ENCODE results near the gene CRISP1.
"Not testable (repeated sequence)": the region's sequence is repeated elsewhere in the genome, so short reads cannot be mapped to it uniquely, and the experiment has no call there.

The CRISP1 gene

DNA sequence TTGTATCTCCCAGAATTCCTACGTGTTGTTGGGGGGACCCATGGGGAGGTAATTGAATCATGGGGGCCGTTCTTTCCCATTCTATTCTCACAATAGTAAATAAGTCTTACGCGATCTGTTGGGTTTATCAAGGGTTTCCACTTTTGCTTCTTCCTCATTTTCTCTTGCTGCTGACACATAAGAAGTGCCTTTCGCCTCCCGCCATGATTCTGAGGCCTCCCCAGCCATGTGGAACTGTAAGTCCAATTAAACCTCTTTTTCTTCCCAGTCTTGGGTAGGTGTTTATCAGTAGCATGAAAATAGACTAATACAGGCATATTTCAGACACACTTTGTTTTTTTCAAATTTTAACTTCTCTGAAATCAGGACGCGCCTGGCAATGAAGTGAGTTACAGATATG, 64.8 kb downstream of the CRISP1 start:
- Histone ChIP-seq H3K4me3 (ENCODE audit: low read length) (no peak overlapping the region), H3K27ac (ENCODE audit: low read depth, low read length) (no peak overlapping the region), H3K9me3 (ENCODE audit: control insufficient read depth, insufficient read depth, low read length) (no peaks in the 10 kb centered on the region), H3K36me3 (ENCODE audit: control insufficient read depth, low read length) (no peaks in the 10 kb centered on the region), H3K79me2 (ENCODE audit: control insufficient read depth, low read length) (no peaks in the 10 kb centered on the region), H3K4me1 (ENCODE audit: control insufficient read depth, low read length) (no peaks in the 10 kb centered on the region), H3F3A (ENCODE audit: control insufficient read depth, insufficient read depth) (no peaks in the 10 kb centered on the region), H3K27me3 (ENCODE audit: control insufficient read depth, low read length) (no peaks in the 10 kb centered on the region), H3K9me2 (replicated peaks; ENCODE audit: control insufficient read depth, low read length) (no peaks in the 10 kb centered on the region), H4K20me1 (ENCODE audit: control insufficient read depth, insufficient read depth, low read depth, low read length) (no peaks in the 10 kb centered on the region), H3K4me2 (ENCODE audit: low read length) (no peak overlapping the region)
- TF ChIP-seq, protein P1, sequence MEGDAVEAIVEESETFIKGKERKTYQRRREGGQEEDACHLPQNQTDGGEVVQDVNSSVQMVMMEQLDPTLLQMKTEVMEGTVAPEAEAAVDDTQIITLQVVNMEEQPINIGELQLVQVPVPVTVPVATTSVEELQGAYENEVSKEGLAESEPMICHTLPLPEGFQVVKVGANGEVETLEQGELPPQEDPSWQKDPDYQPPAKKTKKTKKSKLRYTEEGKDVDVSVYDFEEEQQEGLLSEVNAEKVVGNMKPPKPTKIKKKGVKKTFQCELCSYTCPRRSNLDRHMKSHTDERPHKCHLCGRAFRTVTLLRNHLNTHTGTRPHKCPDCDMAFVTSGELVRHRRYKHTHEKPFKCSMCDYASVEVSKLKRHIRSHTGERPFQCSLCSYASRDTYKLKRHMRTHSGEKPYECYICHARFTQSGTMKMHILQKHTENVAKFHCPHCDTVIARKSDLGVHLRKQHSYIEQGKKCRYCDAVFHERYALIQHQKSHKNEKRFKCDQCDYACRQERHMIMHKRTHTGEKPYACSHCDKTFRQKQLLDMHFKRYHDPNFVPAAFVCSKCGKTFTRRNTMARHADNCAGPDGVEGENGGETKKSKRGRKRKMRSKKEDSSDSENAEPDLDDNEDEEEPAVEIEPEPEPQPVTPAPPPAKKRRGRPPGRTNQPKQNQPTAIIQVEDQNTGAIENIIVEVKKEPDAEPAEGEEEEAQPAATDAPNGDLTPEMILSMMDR (IDR thresholded peaks at IDR 0.05; ENCODE audit: low read depth, low read length, poor library complexity, severe bottlenecking) = no peak
- TF ChIP-seq EZH2phosphoT487 (IDR thresholded peaks at IDR 0.05; ENCODE audit: borderline replicate concordance, low read length) = no peak

DNA sequence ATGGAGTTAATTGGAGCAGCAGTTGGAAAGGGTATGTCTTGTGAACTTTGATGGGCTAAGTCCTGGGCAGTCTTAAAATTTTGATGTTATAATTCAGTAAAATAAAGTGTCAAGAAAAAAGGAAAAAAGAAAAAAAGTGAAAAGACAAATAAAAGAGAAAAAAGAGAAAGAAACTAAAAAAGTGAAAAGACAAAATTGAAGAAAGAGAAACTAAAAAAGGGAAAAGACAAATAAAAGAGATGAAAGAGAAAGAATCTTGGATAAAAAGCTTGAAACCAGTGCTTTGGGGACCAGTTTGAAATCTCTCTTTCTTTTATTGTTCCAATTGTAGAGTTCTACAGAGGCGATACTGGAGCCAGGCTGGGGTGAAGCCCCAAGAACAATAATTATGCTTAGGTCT, 67.2 kb downstream of the CRISP1 start:
- no peak overlapping the region for H3K4me2 ChIP-seq (ENCODE audit: low read length)
- no peaks in the 10 kb centered on the region for H4K20me1 ChIP-seq (ENCODE audit: control insufficient read depth, insufficient read depth, low read depth, low read length)
- H3K36me3 ChIP-seq (ENCODE audit: control insufficient read depth, low read length) = no peaks in the 10 kb centered on the region
- TF ChIP-seq, protein P1 (IDR thresholded peaks at IDR 0.05; ENCODE audit: low read depth, low read length, poor library complexity, severe bottlenecking) = no peak
- no peak for TF ChIP-seq EZH2phosphoT487 (IDR thresholded peaks at IDR 0.05; ENCODE audit: borderline replicate concordance, low read length)
- no peak overlapping the region for H3K27ac ChIP-seq (ENCODE audit: low read depth, low read length)
- H3K4me1 ChIP-seq (ENCODE audit: control insufficient read depth, low read length) = no peaks in the 10 kb centered on the region
- no peaks in the 10 kb centered on the region for H3K9me2 ChIP-seq (replicated peaks; ENCODE audit: control insufficient read depth, low read length)
- H3K79me2 ChIP-seq (ENCODE audit: control insufficient read depth, low read length) = no peaks in the 10 kb centered on the region
- no peak overlapping the region for H3K4me3 ChIP-seq (ENCODE audit: low read length)
- H3K9me3 ChIP-seq (ENCODE audit: control insufficient read depth, insufficient read depth, low read length) = no peaks in the 10 kb centered on the region
- H3F3A ChIP-seq (ENCODE audit: control insufficient read depth, insufficient read depth) = no peaks in the 10 kb centered on the region
- no peaks in the 10 kb centered on the region for H3K27me3 ChIP-seq (ENCODE audit: control insufficient read depth, low read length)

DNA sequence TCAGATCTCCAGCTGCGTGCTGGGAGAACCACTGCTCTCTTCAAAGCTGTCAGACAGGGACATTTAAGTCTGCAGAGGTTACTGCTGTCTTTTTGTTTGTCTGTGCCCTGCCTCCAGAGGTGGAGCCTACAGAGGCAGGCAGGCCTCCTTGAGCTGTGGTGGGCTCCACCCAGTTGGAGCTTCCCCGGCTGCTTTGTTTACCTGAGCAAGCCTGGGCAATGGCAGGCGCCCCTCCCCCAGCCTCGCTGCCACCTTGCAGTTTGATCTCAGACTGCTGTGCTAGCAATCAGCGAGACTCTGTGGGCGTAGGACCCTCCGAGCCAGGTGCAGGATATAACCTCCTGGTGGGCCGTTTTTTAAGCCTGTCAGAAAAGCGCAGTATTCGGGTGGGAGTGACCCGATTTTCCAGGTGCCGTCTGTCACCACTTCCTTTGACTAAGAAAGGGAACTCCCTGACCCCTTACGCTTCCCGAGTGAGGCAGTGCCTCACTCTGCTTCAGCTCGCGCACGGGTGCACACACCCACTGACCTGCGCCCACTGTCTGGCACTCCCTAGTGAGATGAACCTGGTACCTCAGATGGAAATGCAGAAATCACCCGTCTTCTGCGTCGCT, 69.4 kb downstream of the CRISP1 start:
- not testable (repeated sequence) for H3K79me2 ChIP-seq (ENCODE audit: control insufficient read depth, low read length); H3K9me2 ChIP-seq (replicated peaks; ENCODE audit: control insufficient read depth, low read length); H4K20me1 ChIP-seq (ENCODE audit: control insufficient read depth, insufficient read depth, low read depth, low read length); H3K9me3 ChIP-seq (ENCODE audit: control insufficient read depth, insufficient read depth, low read length); H3K36me3 ChIP-seq (ENCODE audit: control insufficient read depth, low read length); H3K27me3 ChIP-seq (ENCODE audit: control insufficient read depth, low read length); H3K4me2 ChIP-seq (ENCODE audit: low read length); H3K27ac ChIP-seq (ENCODE audit: low read depth, low read length); H3K4me1 ChIP-seq (ENCODE audit: control insufficient read depth, low read length); H3K4me3 ChIP-seq (ENCODE audit: low read length); H3F3A ChIP-seq (ENCODE audit: control insufficient read depth, insufficient read depth)

DNA sequence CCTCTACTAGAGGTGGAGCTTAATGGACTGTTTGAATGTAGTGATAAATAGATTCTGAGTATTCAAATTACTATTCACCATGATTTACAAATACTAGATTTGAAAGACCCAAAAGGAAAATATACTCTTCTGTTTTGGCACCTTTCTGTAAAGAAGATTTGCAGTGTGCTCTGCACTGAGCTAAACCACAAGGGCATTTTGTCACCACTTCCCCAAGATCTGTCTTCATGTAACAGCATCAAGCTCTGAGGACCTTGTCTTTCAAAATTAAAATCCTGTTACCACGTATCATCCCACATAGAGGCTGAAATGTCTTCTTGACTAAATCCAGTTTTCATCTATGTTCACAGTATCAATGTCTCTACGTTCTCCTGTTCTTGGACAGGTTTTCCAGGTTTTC, 76.0 kb downstream of the CRISP1 start:
- Histone ChIP-seq H3F3A (ENCODE audit: control insufficient read depth, insufficient read depth) (no peaks in the 10 kb centered on the region), H3K79me2 (ENCODE audit: control insufficient read depth, low read length) (no peaks in the 10 kb centered on the region), H3K27me3 (ENCODE audit: control insufficient read depth, low read length) (no peaks in the 10 kb centered on the region), H3K27ac (ENCODE audit: low read depth, low read length) (no peak overlapping the region), H3K4me1 (ENCODE audit: control insufficient read depth, low read length) (no peaks in the 10 kb centered on the region), H3K9me3 (ENCODE audit: control insufficient read depth, insufficient read depth, low read length) (no peaks in the 10 kb centered on the region; the same call in 1 of the 2 replicates), H3K36me3 (ENCODE audit: control insufficient read depth, low read length) (no peaks in the 10 kb centered on the region), H3K4me2 (ENCODE audit: low read length) (no peak overlapping the region), H3K9me2 (replicated peaks; ENCODE audit: control insufficient read depth, low read length) (no peaks in the 10 kb centered on the region; the same call in 1 of the 2 replicates), H3K4me3 (ENCODE audit: low read length) (no peak overlapping the region), H4K20me1 (ENCODE audit: control insufficient read depth, insufficient read depth, low read depth, low read length) (no peaks in the 10 kb centered on the region)
- TF ChIP-seq, protein P1 (IDR thresholded peaks at IDR 0.05; ENCODE audit: low read depth, low read length, poor library complexity, severe bottlenecking) = no peak
- no peak for TF ChIP-seq EZH2phosphoT487 (IDR thresholded peaks at IDR 0.05; ENCODE audit: borderline replicate concordance, low read length)
